ENCODE measurements around the gene KRTAP12-4. TPM values are rescaled to one million over a fixed set of nuclear protein-coding genes. Genes with fewer than 3 reads are reported as not detected.
"Not testable (repeated sequence)": the region's sequence is repeated elsewhere in the genome, so short reads cannot be mapped to it uniquely, and the experiment has no call there.

KRTAP12-4 gene
- total RNA-seq, 2 experiments from 2014 or later, result not detected

DNA sequence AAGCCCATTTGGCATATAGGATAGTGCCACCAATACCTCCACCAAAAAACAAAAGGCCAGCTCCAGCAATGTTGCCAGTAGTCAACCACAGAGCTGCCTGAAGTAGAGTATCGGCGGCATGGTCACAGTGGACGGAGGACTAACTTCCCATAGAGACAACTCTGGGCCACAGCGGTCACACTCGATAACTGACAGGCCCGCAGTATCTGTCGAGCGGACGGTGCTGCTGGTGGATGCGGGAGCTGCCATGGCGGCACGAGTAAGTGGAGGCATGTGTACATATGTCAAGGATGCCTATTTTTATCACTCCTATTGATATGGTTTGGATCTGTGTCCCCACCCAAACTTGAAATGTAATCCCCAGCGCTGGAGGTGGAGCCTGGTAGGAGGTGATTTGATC, 23.4 kb upstream of the KRTAP12-4 start:
- H3K27ac Mint-ChIP-seq, result no peak overlapping the region
- peaks cover 15% of the 10 kb centered on the region for H3K9me3 Mint-ChIP-seq
- no peaks in the 10 kb centered on the region for H3K4me1 Mint-ChIP-seq
- no peak overlapping the region for H3K4me3 Mint-ChIP-seq
- no peaks in the 10 kb centered on the region for H3K36me3 Mint-ChIP-seq
- no peak for DNase-seq
- H3K27me3 Mint-ChIP-seq, result no peaks in the 10 kb centered on the region

- Mint-ChIP-seq H3K36me3 (peaks cover 2% of the 10 kb centered on the region), H3K4me1 (no peaks in the 10 kb centered on the region), H3K27ac (no peak overlapping the region), H3K27me3 (no peaks in the 10 kb centered on the region), H3K4me3 (no peak overlapping the region), H3K9me3 (peaks cover 27% of the 10 kb centered on the region)
- no peak for DNase-seq
Observed at GRCh38 chr21:44671911-44672310, 17.5 kb upstream of the KRTAP12-4 start.

DNA sequence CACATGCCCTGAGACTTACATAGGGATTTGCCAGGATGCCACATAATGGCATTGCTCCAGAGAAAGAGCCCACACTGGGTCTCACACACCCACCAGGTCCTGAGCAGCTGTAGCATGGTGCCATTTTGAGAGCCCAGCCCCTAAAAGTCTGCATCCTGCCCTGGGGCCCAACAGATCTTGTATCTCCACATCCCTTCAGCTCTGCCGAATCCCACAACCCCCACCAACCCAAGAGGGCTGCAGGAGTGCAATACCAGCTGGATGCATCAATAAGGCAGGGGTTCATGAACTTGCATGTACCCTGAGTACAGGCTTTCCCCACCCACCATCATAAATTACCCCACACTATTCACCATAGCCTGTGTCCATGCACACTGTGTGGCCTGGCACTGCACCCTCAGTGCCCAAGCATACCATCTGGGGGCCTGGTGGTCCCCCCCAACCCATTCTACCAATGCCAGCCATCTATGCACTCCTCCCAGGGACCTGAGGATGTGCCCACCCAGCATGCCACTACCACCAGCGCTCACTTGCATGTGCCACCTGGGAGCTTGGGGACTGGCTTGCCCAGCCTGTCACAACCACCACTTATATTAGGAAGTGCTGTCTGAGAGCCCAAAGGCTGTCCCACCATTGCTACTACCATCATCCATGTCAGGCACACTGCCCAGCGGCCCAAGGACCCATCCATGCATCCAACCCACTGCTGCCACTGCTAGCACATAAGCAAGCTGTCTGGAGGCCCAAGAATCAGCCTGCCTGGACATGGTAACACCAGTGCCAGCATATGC, 16.4 kb upstream of the KRTAP12-4 start:
- no peak overlapping the region for H3K27ac Mint-ChIP-seq
- no peaks in the 10 kb centered on the region for H3K4me1 Mint-ChIP-seq
- peaks cover 26% of the 10 kb centered on the region for H3K9me3 Mint-ChIP-seq
- no peak for DNase-seq
- peaks cover 2% of the 10 kb centered on the region for H3K36me3 Mint-ChIP-seq
- no peaks in the 10 kb centered on the region for H3K27me3 Mint-ChIP-seq
- no peak overlapping the region for H3K4me3 Mint-ChIP-seq

DNA sequence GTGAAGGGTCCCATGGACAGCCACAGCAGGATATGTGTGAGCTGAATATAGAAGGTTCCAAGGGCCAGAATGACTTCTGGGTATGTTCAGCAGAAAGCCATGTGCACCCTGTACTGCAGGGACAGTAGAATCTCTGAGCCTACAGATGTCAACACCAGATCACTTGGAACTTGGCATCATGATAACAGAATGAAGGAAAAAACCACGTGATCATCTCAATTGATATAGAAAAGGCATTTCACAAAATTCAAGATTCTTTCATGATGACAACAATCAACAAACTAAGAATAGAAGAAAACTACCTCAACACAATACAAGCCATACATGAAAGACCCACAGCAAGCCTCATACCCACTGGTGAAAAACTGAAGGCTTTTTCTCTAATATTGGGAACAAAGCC, 13.2 kb upstream of the KRTAP12-4 start:
- Mint-ChIP-seq H3K4me3 (no peak overlapping the region), H3K36me3 (peaks cover 2% of the 10 kb centered on the region)

DNA sequence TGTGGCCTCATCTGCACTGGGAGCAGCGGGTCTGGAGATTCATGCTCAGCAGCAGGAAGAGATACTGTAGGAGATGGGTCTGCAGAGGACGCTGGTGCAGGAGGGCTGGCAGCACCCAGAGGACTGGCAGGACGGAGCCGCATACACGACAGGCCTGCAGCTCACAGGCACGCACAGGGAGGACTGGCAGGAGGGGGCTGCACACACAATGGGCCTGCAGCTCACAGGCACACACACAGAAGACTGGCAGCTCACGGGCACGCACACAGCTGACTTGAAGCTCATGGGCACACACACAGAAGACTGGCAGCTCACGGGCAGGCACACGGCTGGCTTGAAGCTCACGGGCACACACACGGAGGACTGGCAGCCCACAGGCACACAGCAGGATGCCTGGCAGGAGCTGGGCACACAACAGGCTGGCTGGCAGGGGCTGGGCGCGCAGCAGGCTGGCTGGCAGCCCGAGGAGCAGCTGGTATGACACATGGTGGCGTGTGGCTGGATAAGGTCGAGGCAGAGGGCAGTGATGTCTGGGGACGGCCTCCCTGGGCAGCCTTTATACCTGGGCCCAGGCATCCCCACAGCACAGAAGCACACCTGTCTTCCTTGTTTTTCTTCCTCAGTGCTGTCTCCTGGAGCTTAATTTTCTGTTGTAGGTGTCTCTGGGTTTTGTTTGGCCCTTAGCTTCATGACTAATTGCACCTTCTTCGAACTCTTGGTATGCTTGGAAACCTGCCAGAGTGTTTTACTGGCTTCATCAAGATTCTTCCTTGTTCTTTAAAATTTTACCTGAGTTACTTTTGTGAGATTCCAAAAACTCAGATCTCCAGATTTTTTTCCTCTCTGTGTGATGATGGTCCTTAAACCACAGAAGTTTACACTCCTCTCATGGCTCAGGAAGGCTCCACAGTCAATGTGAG, 12.2 kb upstream of the KRTAP12-4 start, which contains the start of gene KRTAP12-2:
Gene KRTAP12-2 (minus strand): TSS at position 527 of the 920 bp plus-strand sequence. CDS start 41 bp downstream, at position 486.
- DNase-seq, result no peak
- no peak within 1 kb of the TSS for H3K27ac Mint-ChIP-seq
- no peaks in the 10 kb centered on the region for H3K27me3 Mint-ChIP-seq
- H3K36me3 Mint-ChIP-seq, result no peaks in the 10 kb centered on the region
- H3K4me1 Mint-ChIP-seq, result no peaks in the 10 kb centered on the region
- H3K4me3 Mint-ChIP-seq, result no peak within 1 kb of the TSS
- peaks cover 28% of the 10 kb centered on the region for H3K9me3 Mint-ChIP-seq

More for the DNA sequence above, 13.2 kb upstream of the KRTAP12-4 start:
- Mint-ChIP-seq H3K27me3 (no peaks in the 10 kb centered on the region), H3K27ac (no peak overlapping the region), H3K9me3 (peaks cover 25% of the 10 kb centered on the region), H3K4me1 (no peaks in the 10 kb centered on the region)
- no peak for DNase-seq

- no peak for DNase-seq
- Mint-ChIP-seq H3K9me3 (peaks cover 31% of the 10 kb centered on the region), H3K27ac (no peak overlapping the region), H3K4me1 (peaks cover 2% of the 10 kb centered on the region), H3K36me3 (no peaks in the 10 kb centered on the region), H3K27me3 (no peaks in the 10 kb centered on the region), H3K4me3 (no peak overlapping the region)
Observed at GRCh38 chr21:44664691-44665090, 10.2 kb upstream of the KRTAP12-4 start.

GRCh38 chr21:44661567-44661966, 7.1 kb upstream of the KRTAP12-4 start:
- DNase-seq, H3K27ac Mint-ChIP-seq, H3K4me3 Mint-ChIP-seq, H3K27me3 Mint-ChIP-seq: not testable (repeated sequence)
- Mint-ChIP-seq H3K36me3 (peaks cover 21% of the 10 kb centered on the region), H3K9me3 (peaks cover 40% of the 10 kb centered on the region), H3K4me1 (peaks cover 31% of the 10 kb centered on the region)

GRCh38 chr21:44658913-44659595, 4.6 kb upstream of the KRTAP12-4 start:
- Mint-ChIP-seq H3K36me3 (peaks cover 35% of the 10 kb centered on the region), H3K27me3 (no peaks in the 10 kb centered on the region), H3K4me1 (peaks cover 42% of the 10 kb centered on the region), H3K9me3 (peaks cover 44% of the 10 kb centered on the region), H3K27ac (peak overlapping the region; percentile 87), H3K4me3 (peak overlapping the region; percentile 1)
- no peak for DNase-seq

GRCh38 chr21:44658541-44658910, 4.1 kb upstream of the KRTAP12-4 start:
- Mint-ChIP-seq H3K9me3 (peaks cover 46% of the 10 kb centered on the region), H3K4me1 (peaks cover 48% of the 10 kb centered on the region), H3K36me3 (peaks cover 40% of the 10 kb centered on the region), H3K27me3 (no peaks in the 10 kb centered on the region), H3K27ac (peak overlapping the region; percentile 87), H3K4me3 (peak overlapping the region; percentile 30)
- DNase-seq, result no peak

- Mint-ChIP-seq H3K4me1 (peaks cover 49% of the 10 kb centered on the region), H3K4me3 (peak within 1 kb of the TSS; percentile 30), H3K27me3 (no peaks in the 10 kb centered on the region), H3K36me3 (peaks cover 40% of the 10 kb centered on the region), H3K27ac (peak within 1 kb of the TSS; percentile 87), H3K9me3 (peaks cover 44% of the 10 kb centered on the region)
- no peak for DNase-seq
Observed at GRCh38 chr21:44657635-44658540, 3.4 kb upstream of the KRTAP12-4 start, which contains the start of gene KRTAP12-3. TSS of gene KRTAP12-3 (plus strand) at chr21:44657932. CDS start at chr21:44657980, 48 bp downstream.

DNA sequence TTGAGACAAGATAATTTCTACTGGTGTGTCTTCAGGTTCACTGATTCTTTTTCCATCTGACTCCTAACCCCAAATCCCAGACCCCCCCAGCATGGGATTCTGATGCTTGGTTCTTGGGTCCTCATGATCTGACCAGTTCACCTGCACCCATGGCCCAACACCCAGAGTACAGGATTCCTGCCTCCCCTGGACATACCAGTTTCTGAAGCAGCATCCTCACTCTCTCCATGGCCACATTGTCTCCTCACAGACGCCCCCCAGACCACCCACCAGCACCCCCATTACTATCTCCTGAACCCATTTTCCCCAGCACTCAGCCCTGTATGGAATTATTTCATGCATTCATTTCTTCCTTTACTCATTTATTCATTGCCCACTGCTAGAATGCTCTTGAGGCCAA, 2.4 kb upstream of the KRTAP12-4 start:
- peaks cover 40% of the 10 kb centered on the region for H3K36me3 Mint-ChIP-seq
- peaks cover 49% of the 10 kb centered on the region for H3K4me1 Mint-ChIP-seq
- no peak overlapping the region for H3K4me3 Mint-ChIP-seq
- no peaks in the 10 kb centered on the region for H3K27me3 Mint-ChIP-seq
- no peak for DNase-seq
- H3K27ac Mint-ChIP-seq, result peak overlapping the region; percentile 25
- H3K9me3 Mint-ChIP-seq, result peaks cover 39% of the 10 kb centered on the region

DNA sequence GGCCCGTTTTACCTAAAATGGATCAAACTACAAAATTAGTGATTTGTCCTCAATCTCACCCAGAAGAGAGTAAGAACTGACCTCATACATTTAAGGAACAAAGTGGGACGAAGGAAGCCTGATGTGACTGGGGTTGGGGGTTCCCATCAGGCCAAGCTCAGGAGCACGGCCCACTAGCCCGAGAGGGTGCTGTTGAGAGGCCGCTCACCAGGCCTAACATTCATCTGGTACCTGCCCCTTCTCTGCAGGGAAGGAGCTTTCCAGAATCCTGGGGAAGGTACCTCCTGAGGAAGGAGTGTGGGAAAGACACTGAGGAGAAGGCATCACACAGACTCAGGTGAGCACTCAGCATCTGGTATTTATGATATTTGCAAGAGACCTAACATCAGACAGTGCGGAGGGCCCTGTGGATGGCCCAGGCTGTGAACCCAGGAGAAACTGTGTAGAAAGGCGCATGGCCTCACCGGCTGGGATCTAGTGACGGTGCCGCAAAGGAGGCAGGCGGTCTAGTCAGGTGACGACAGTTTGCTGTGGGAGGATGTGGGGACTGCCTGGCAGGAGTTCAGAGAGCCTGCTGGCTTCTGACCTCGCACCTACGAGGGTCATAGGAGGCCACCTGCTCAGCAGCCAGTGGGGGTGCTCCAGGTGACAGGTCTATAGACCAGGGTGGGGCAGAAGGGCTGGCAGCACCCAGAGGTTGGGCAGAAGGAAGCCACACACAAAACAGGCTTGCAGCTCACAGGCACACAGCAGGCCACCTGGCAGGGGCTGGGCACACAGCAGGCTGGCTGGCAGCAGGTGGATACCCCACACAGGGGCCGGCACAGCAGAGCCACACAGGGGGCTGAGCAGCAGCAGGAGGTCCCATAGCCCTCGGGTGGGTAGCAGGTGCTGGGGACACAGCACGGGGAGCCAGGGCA, 543 bp downstream of the KRTAP12-4 start:
- DNase-seq, result no peak
- Mint-ChIP-seq H3K9me3 (peaks cover 32% of the 10 kb centered on the region), H3K27ac (peak overlapping the region; percentile 34), H3K4me3 (no peak overlapping the region), H3K4me1 (peaks cover 39% of the 10 kb centered on the region), H3K36me3 (peaks cover 40% of the 10 kb centered on the region), H3K27me3 (no peaks in the 10 kb centered on the region)

- Mint-ChIP-seq H3K4me1 (peaks cover 31% of the 10 kb centered on the region), H3K27ac (no peak overlapping the region), H3K27me3 (no peaks in the 10 kb centered on the region), H3K9me3 (peaks cover 30% of the 10 kb centered on the region), H3K36me3 (peaks cover 34% of the 10 kb centered on the region), H3K4me3 (no peak overlapping the region)
- no peak for DNase-seq
Observed at GRCh38 chr21:44653123-44653522, 1.3 kb downstream of the KRTAP12-4 start.

Data from activated naive CD8-positive, alpha-beta T cell treated with anti-CD3 and anti-CD28 coated beads for 36 hours (primary cell).